Muscle of leg (tissue), 11 donors: ENCODE data around the gene CYGB. TPM values are rescaled to one million over a fixed set of nuclear protein-coding genes. Genes with fewer than 3 reads are reported as not detected.
"Not testable (repeated sequence)": the region's sequence is repeated elsewhere in the genome, so short reads cannot be mapped to it uniquely, and the experiment has no call there.

Experiments
- DNase-seq: peaks from one replicate; pipeline ENCODE4 v3.0.0; 2013
- H3K27ac ChIP-seq: one replicate; pipeline ENCODE4 v1.5.1; 2013; ENCODE audit warnings: mild to moderate bottlenecking, low read length, control low read depth
- H3K27me3 ChIP-seq: one replicate; pipeline ENCODE4 v1.6.1; 2013; ENCODE audit warnings: low read length; ENCODE audit not compliant: control insufficient read depth, insufficient read depth
- H3K36me3 ChIP-seq: one replicate; pipeline ENCODE4 v1.6.1; 2013; ENCODE audit warnings: low read length; ENCODE audit not compliant: control insufficient read depth, insufficient read depth
- H3K4me1 ChIP-seq: one replicate; pipeline ENCODE4 v1.6.1; 2013; ENCODE audit warnings: low read length; ENCODE audit not compliant: control insufficient read depth, insufficient read depth
- H3K4me3 ChIP-seq: one replicate; pipeline ENCODE4 v1.5.1; 2013; ENCODE audit warnings: low read length, control low read depth
- H3K9me3 ChIP-seq: replicated peaks from 2 replicates; pipeline ENCODE4 v1.6.1; 2013; ENCODE audit warnings: low read depth, low read length; ENCODE audit not compliant: control insufficient read depth
- WGBS: methylation state at CpG from one replicate; pipeline ENCODE4 v1.1.5; 2013; ENCODE audit warnings: missing lambda C conversion rate; ENCODE audit not compliant: insufficient coverage; 5-methylcytosine and 5-hydroxymethylcytosine counted together
- polyA plus RNA-seq, 8 donors: library from polyadenylated mRNA; unstranded; fragments of 120-200 nt; gene quantifications; one replicate each; pipeline versions ENCODE4 v1.2.1 to v1.2.3, GENCODE V29; 2013; ENCODE audit warnings: inconsistent platforms in 1 of 8, low replicate concordance in 1 of 8; ENCODE audit not compliant: insufficient read length in 8 of 8, insufficient read depth in 1 of 8
- total RNA-seq: library from RNA; stranded (reverse); fragments of 120-200 nt; gene quantifications from one replicate; pipeline ENCODE4 v1.2.4, GENCODE V29; 2013

CYGB gene
- total and polyA plus RNA-seq, 9 donors, result 12.8 to 27.2 (median 20.1) TPM

- Histone ChIP-seq H3K9me3 (no peaks in the 10 kb centered on the region), H3K4me3 (no peak overlapping the region), H3K27ac (peak overlapping the region; percentile 96), H3K27me3 (peaks cover 8% of the 10 kb centered on the region), H3K36me3 (peaks cover 2% of the 10 kb centered on the region), H3K4me1 (peaks cover 80% of the 10 kb centered on the region)
- 48% methylated on average over 14 of the region's 18 CpGs for WGBS
- no peak for DNase-seq
Measured at GRCh38 chr17:76531486-76532038, 5.9 kb downstream of the CYGB start.

DNA sequence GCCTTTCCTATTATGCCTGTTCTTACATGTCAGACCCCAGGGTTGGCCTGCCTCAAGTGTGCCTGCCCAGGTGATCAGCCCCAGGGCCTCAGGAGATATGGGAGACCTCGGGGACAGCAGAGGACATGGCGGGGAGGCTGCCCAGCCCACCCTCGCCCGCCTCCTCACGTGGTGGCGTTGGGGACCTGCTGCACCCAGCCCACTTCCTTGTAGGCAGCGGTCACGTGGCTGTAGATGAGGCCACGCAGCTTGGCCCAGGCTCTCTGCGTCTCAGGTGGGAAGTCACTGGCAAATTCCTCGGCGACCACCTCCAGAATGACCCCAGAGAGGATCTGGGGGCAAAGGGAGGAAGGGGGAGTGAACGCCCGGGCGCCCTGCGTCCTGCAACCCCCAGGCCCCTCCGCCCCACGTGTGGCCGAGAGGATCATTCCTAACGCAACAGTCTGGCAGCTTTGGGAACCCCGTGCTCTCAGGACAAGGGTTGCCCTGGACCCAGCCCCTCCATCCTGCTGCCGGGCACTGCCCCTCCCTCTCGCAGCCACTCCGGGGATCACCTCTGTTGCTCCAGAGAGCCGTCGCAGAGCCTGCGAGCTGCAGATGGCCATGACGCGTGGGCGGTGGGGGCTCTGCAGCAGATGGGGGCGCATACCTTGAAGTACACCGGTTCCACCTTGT lies 6.6 kb downstream of the CYGB start:
- Histone ChIP-seq H3K27me3 (peaks cover 3% of the 10 kb centered on the region), H3K36me3 (peaks cover 2% of the 10 kb centered on the region), H3K9me3 (no peaks in the 10 kb centered on the region), H3K27ac (peak overlapping the region; percentile 96), H3K4me3 (no peak overlapping the region), H3K4me1 (peaks cover 74% of the 10 kb centered on the region)
- WGBS, result 57% methylated on average over 25 of the region's 32 CpGs
- DNase-seq, result no peak

DNA sequence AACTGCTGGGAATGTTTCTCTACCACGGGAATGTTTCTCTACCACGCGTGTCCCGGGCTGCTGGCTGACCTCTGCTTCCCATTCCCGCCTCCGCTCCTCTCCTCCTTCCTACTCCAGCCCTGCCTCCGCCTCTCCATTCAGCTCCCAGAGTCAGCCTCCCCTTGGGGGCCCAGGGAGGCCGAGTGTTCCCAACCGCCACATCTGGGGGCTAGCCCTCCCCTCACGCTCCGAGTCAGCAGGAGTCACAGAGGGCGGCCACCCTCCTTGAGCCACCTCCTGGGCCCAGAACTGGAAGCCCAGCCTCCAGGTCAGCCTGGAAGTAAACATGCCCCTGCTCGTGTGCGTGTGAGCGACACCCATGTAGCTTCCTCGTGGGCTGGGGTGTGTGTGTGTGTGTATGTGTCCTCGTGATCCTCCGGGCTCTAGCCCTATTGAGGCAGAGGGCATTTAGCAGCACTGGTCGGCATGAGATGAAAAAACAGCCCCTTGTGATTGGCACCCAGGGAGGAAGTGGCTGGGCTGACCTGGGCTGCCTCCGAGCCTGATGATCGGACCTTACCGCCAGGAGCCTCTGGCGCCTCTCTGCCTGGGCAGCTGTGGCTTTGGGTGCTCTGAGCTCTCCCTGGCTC lies 7.3 kb downstream of the CYGB start:
- WGBS, result 19% methylated on average over 15 of the region's 23 CpGs
- peak overlapping the region; percentile 96 for H3K27ac ChIP-seq
- H3K9me3 ChIP-seq, result no peaks in the 10 kb centered on the region
- H3K27me3 ChIP-seq, result peaks cover 2% of the 10 kb centered on the region
- H3K36me3 ChIP-seq, result no peaks in the 10 kb centered on the region
- peaks cover 72% of the 10 kb centered on the region for H3K4me1 ChIP-seq
- no peak overlapping the region for H3K4me3 ChIP-seq
- peak; percentile 95 for DNase-seq

GRCh38 chr17:76529224-76530094 lies 8.1 kb downstream of the CYGB start:
- peak; percentile 96 for DNase-seq
- WGBS, result 5% methylated on average over 17 of the region's 20 CpGs
- Histone ChIP-seq H3K36me3 (no peaks in the 10 kb centered on the region), H3K9me3 (no peaks in the 10 kb centered on the region), H3K4me3 (no peak overlapping the region), H3K27ac (peak overlapping the region; percentile 96), H3K27me3 (peaks cover 2% of the 10 kb centered on the region), H3K4me1 (peaks cover 72% of the 10 kb centered on the region)

- Histone ChIP-seq H3K36me3 (no peaks in the 10 kb centered on the region), H3K4me1 (peaks cover 72% of the 10 kb centered on the region), H3K9me3 (no peaks in the 10 kb centered on the region), H3K27ac (peak overlapping the region; percentile 96), H3K4me3 (no peak overlapping the region), H3K27me3 (peaks cover 2% of the 10 kb centered on the region)
- 60% methylated on average over 17 of the region's 31 CpGs for WGBS
- peak; percentile 65 for DNase-seq
Measured at GRCh38 chr17:76528528-76529223, 8.8 kb downstream of the CYGB start.

- no peaks in the 10 kb centered on the region for H3K36me3 ChIP-seq
- no peaks in the 10 kb centered on the region for H3K9me3 ChIP-seq
- H3K27ac ChIP-seq, result peak overlapping the region; percentile 96
- H3K4me3 ChIP-seq, result no peak overlapping the region
- H3K4me1 ChIP-seq, result peaks cover 74% of the 10 kb centered on the region
- DNase-seq, result no peak
- WGBS, result 53% methylated on average over 11 of the region's 15 CpGs
- peaks cover 4% of the 10 kb centered on the region for H3K27me3 ChIP-seq
Measured at GRCh38 chr17:76528156-76528527, 9.4 kb downstream of the CYGB start.

- H3K27ac ChIP-seq, result peak overlapping the region; percentile 96
- peaks cover 4% of the 10 kb centered on the region for H3K27me3 ChIP-seq
- H3K4me1 ChIP-seq, result peaks cover 75% of the 10 kb centered on the region
- WGBS, result 7% methylated on average over 13 of the region's 26 CpGs
- DNase-seq, result peak; percentile 71
- no peaks in the 10 kb centered on the region for H3K9me3 ChIP-seq
- H3K36me3 ChIP-seq, result no peaks in the 10 kb centered on the region
- H3K4me3 ChIP-seq, result no peak overlapping the region
Measured at GRCh38 chr17:76527430-76528111, 9.9 kb downstream of the CYGB start.

DNA sequence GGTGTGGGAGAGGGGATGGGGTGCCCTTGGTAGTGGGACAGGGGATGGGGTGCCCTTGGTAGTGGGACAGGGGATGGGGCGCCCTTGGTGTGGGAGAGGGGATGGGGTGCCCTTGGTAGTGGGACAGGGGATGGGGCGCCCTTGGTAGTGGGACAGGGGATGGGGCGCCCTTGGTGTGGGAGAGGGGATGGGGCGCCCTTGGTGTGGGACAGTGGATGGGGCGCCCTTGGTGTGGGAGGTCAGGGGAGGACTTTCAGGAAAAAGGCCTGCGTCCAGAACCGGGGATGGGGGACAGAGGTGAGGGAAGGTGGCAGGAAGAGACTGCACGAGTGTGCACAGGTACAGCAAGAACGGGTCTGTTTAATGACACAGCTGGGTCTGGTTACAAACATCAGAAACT lies 10.5 kb downstream of the CYGB start:
- DNase-seq, H3K4me3 ChIP-seq, H3K9me3 ChIP-seq, H3K36me3 ChIP-seq, H3K27me3 ChIP-seq, H3K27ac ChIP-seq: not testable (repeated sequence)
- peaks cover 70% of the 10 kb centered on the region for H3K4me1 ChIP-seq
- WGBS, result 47% methylated on average over 6 of the region's 9 CpGs

DNA sequence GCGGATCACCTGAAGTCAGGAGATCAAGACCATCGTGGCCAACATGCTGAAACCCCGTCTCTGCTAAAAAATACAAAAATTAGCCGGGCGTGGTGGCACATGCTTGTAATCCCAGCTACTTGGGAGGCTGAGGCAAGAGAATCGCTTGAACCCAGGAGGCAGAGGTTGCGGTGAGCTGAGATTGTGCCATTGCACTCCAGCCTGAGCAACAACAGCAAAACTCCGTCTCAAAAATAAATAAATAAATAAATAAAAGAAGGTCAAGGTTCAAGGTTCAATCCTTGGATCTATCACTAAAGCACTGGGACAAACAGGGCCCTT lies 12.0 kb downstream of the CYGB start:
- 55% methylated on average over 2 of the region's 8 CpGs for WGBS

More for the DNA sequence above, 12.0 kb downstream of the CYGB start:
- peaks cover 60% of the 10 kb centered on the region for H3K4me1 ChIP-seq
- not testable (repeated sequence) for H3K27me3 ChIP-seq, H3K27ac ChIP-seq, DNase-seq, H3K4me3 ChIP-seq, H3K9me3 ChIP-seq, H3K36me3 ChIP-seq
